ENCODE measurements around the gene GNB1L.

GNB1L gene

GRCh38 chr22:19739448-19739895 lies 115.2 kb downstream of the GNB1L start:
- H3K79me2 ChIP-seq (ENCODE audit: control insufficient read depth, insufficient read depth, low read length, unreplicated experiment) = no peaks in the 10 kb centered on the region
- no peaks in the 10 kb centered on the region for H3K4me1 ChIP-seq (ENCODE audit: control insufficient read depth, insufficient read depth, low read length, unreplicated experiment)
- H3K27me3 ChIP-seq (ENCODE audit: insufficient read depth, low read length) = no peaks in the 10 kb centered on the region
- no peak overlapping the region for H3K4me3 ChIP-seq (ENCODE audit: low read depth, low read length)
- H3K27ac ChIP-seq (ENCODE audit: low read depth, low read length) = no peak overlapping the region
- H2AFZ ChIP-seq (ENCODE audit: low read length, unreplicated experiment) = no peak overlapping the region
- H3K36me3 ChIP-seq (ENCODE audit: insufficient read depth, low read length) = no peaks in the 10 kb centered on the region

- Histone ChIP-seq H3K27ac (ENCODE audit: low read depth, low read length) (no peak overlapping the region), H3K4me1 (ENCODE audit: control insufficient read depth, insufficient read depth, low read length, unreplicated experiment) (no peaks in the 10 kb centered on the region), H3K79me2 (ENCODE audit: control insufficient read depth, insufficient read depth, low read length, unreplicated experiment) (no peaks in the 10 kb centered on the region), H2AFZ (ENCODE audit: low read length, unreplicated experiment) (no peak overlapping the region), H3K27me3 (ENCODE audit: insufficient read depth, low read length) (no peaks in the 10 kb centered on the region), H3K4me3 (ENCODE audit: low read depth, low read length) (no peak overlapping the region), H3K36me3 (ENCODE audit: insufficient read depth, low read length) (no peaks in the 10 kb centered on the region)
These were observed 115.8 kb downstream of the GNB1L start for GRCh38 chr22:19738664-19739447.

GRCh38 chr22:19737846-19738663 lies 116.6 kb downstream of the GNB1L start:
- Histone ChIP-seq H3K4me1 (ENCODE audit: control insufficient read depth, insufficient read depth, low read length, unreplicated experiment) (no peaks in the 10 kb centered on the region), H3K36me3 (ENCODE audit: insufficient read depth, low read length) (no peaks in the 10 kb centered on the region), H3K27me3 (ENCODE audit: insufficient read depth, low read length) (no peaks in the 10 kb centered on the region), H3K79me2 (ENCODE audit: control insufficient read depth, insufficient read depth, low read length, unreplicated experiment) (no peaks in the 10 kb centered on the region), H3K4me3 (ENCODE audit: low read depth, low read length) (no peak overlapping the region), H2AFZ (ENCODE audit: low read length, unreplicated experiment) (no peak overlapping the region), H3K27ac (ENCODE audit: low read depth, low read length) (no peak overlapping the region)

GRCh38 chr22:19735665-19736510 lies 118.8 kb downstream of the GNB1L start:
- H3K27me3 ChIP-seq (ENCODE audit: insufficient read depth, low read length) = no peaks in the 10 kb centered on the region
- no peaks in the 10 kb centered on the region for H3K4me1 ChIP-seq (ENCODE audit: control insufficient read depth, insufficient read depth, low read length, unreplicated experiment)
- H3K4me3 ChIP-seq (ENCODE audit: low read depth, low read length) = no peak overlapping the region
- H2AFZ ChIP-seq (ENCODE audit: low read length, unreplicated experiment) = no peak overlapping the region
- no peak overlapping the region for H3K27ac ChIP-seq (ENCODE audit: low read depth, low read length)
- no peaks in the 10 kb centered on the region for H3K36me3 ChIP-seq (ENCODE audit: insufficient read depth, low read length)
- no peaks in the 10 kb centered on the region for H3K79me2 ChIP-seq (ENCODE audit: control insufficient read depth, insufficient read depth, low read length, unreplicated experiment)

GRCh38 chr22:19734837-19735382 lies 119.8 kb downstream of the GNB1L start:
- H3K4me3 ChIP-seq (ENCODE audit: low read depth, low read length) = no peak overlapping the region
- H3K79me2 ChIP-seq (ENCODE audit: control insufficient read depth, insufficient read depth, low read length, unreplicated experiment) = no peaks in the 10 kb centered on the region
- no peak overlapping the region for H2AFZ ChIP-seq (ENCODE audit: low read length, unreplicated experiment)
- H3K36me3 ChIP-seq (ENCODE audit: insufficient read depth, low read length) = no peaks in the 10 kb centered on the region
- H3K4me1 ChIP-seq (ENCODE audit: control insufficient read depth, insufficient read depth, low read length, unreplicated experiment) = no peaks in the 10 kb centered on the region
- H3K27ac ChIP-seq (ENCODE audit: low read depth, low read length) = no peak overlapping the region
- no peaks in the 10 kb centered on the region for H3K27me3 ChIP-seq (ENCODE audit: insufficient read depth, low read length)

DNA sequence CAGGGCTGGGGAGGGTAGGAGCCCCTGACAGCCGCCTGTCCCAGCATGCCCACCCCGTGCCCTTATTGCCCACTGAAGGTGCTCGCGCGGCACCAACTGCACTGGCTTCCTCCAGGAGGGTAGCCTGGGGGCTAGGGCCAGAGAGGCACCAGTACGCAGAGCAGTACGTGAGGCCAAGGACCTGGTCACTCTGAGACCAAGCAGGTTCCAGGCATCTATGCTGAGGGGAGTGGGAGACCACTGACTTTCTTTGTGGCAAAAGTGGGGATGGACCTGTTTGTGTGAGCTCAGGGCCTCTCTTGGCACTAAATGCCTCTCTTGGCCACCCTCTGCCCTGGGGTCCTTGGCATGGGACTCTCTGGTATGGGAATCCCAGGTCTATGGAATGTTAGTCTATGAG lies 120.5 kb downstream of the GNB1L start:
- Histone ChIP-seq H3K4me1 (ENCODE audit: control insufficient read depth, insufficient read depth, low read length, unreplicated experiment) (no peaks in the 10 kb centered on the region), H3K27me3 (ENCODE audit: insufficient read depth, low read length) (no peaks in the 10 kb centered on the region), H2AFZ (ENCODE audit: low read length, unreplicated experiment) (no peak overlapping the region), H3K79me2 (ENCODE audit: control insufficient read depth, insufficient read depth, low read length, unreplicated experiment) (no peaks in the 10 kb centered on the region), H3K36me3 (ENCODE audit: insufficient read depth, low read length) (no peaks in the 10 kb centered on the region), H3K27ac (ENCODE audit: low read depth, low read length) (no peak overlapping the region), H3K4me3 (ENCODE audit: low read depth, low read length) (no peak overlapping the region)

DNA sequence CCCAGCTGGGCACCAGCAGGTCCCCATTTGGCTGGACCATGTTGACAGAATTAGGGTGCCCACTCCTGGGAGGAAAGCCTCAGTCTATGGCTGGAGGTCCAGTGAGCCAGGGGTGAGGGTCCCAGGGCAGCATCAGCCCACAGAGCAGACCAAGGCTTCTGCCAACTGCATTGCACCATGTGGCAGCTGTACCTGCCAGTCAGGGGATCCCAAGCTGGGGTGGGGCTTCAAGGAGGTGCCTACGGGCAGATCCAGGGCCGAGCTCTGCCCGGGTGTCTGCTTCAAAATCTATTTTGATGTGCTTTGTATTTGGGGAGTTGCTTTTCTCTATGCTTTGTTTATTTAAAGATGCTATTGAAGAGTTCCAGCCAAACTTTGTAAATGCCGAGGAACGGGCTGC lies 120.9 kb downstream of the GNB1L start:
- Histone ChIP-seq H3K27ac (ENCODE audit: low read depth, low read length) (no peak overlapping the region), H3K79me2 (ENCODE audit: control insufficient read depth, insufficient read depth, low read length, unreplicated experiment) (no peaks in the 10 kb centered on the region), H3K4me1 (ENCODE audit: control insufficient read depth, insufficient read depth, low read length, unreplicated experiment) (no peaks in the 10 kb centered on the region), H3K27me3 (ENCODE audit: insufficient read depth, low read length) (no peaks in the 10 kb centered on the region), H2AFZ (ENCODE audit: low read length, unreplicated experiment) (no peak overlapping the region), H3K36me3 (ENCODE audit: insufficient read depth, low read length) (no peaks in the 10 kb centered on the region), H3K4me3 (ENCODE audit: low read depth, low read length) (no peak overlapping the region)
